Right hindlimb (tissue), 1 donor: ENCODE results near the gene VCL.
A peak's percentile ranks its signal among the peaks of the same experiment; 100 is the strongest.
"Not testable (repeated sequence)": the region's sequence is repeated elsewhere in the genome, so short reads cannot be mapped to it uniquely, and the experiment has no call there.

Experiments used
- DNase-seq: peaks from one replicate; pipeline ENCODE4 v3.0.0-alpha.2; 2018

Gene VCL

GRCh38 chr10:74044419-74044818, 46.5 kb downstream of the VCL start:
- DNase-seq: no peak

GRCh38 chr10:74047304-74047703, 49.4 kb downstream of the VCL start:
- no peak for DNase-seq

GRCh38 chr10:74047871-74048270, 50.0 kb downstream of the VCL start:
- no peak for DNase-seq

- DNase-seq: no peak
Measured at GRCh38 chr10:74048433-74048832, 50.5 kb downstream of the VCL start.

GRCh38 chr10:74049955-74050354, 52.0 kb downstream of the VCL start:
- DNase-seq: no peak

GRCh38 chr10:74050653-74051052, 52.7 kb downstream of the VCL start:
- DNase-seq: no peak

GRCh38 chr10:74051736-74052342, 53.9 kb downstream of the VCL start:
- DNase-seq: no peak

- no peak for DNase-seq
Measured at GRCh38 chr10:74052994-74053393, 55.1 kb downstream of the VCL start.

GRCh38 chr10:74055383-74056049, 57.6 kb downstream of the VCL start:
- DNase-seq: no peak

GRCh38 chr10:74056050-74056818, 58.3 kb downstream of the VCL start:
- DNase-seq: no peak

GRCh38 chr10:74058071-74058470, 60.2 kb downstream of the VCL start:
- DNase-seq: no peak

- DNase-seq: peak; percentile 26
Measured at GRCh38 chr10:74058658-74059057, 60.7 kb downstream of the VCL start.

- DNase-seq: no peak
Measured at GRCh38 chr10:74061104-74061503, 63.2 kb downstream of the VCL start.

GRCh38 chr10:74061978-74062377, 64.1 kb downstream of the VCL start:
- not testable (repeated sequence) for DNase-seq

GRCh38 chr10:74063256-74063655, 65.3 kb downstream of the VCL start:
- no peak for DNase-seq

- DNase-seq: no peak
Measured at GRCh38 chr10:74067373-74068352, 69.7 kb downstream of the VCL start.

- DNase-seq: no peak
Measured at GRCh38 chr10:74071157-74071556, 73.2 kb downstream of the VCL start.

- DNase-seq: no peak
Measured at GRCh38 chr10:74072503-74072902, 74.6 kb downstream of the VCL start.

- no peak for DNase-seq
Measured at GRCh38 chr10:74075906-74076305, 78.0 kb downstream of the VCL start.

GRCh38 chr10:74076961-74077360, 79.0 kb downstream of the VCL start:
- no peak for DNase-seq

- DNase-seq: no peak
Measured at GRCh38 chr10:74077416-74077815, 79.5 kb downstream of the VCL start.

GRCh38 chr10:74078037-74078436, 80.1 kb downstream of the VCL start:
- no peak for DNase-seq
